ENCODE results near the gene PNPLA6. TPM values are rescaled to one million over a fixed set of nuclear protein-coding genes. Genes with fewer than 3 reads are reported as not detected.

Gene PNPLA6
- total RNA-seq, 1 donor from 2014 or later = 116 TPM

DNA sequence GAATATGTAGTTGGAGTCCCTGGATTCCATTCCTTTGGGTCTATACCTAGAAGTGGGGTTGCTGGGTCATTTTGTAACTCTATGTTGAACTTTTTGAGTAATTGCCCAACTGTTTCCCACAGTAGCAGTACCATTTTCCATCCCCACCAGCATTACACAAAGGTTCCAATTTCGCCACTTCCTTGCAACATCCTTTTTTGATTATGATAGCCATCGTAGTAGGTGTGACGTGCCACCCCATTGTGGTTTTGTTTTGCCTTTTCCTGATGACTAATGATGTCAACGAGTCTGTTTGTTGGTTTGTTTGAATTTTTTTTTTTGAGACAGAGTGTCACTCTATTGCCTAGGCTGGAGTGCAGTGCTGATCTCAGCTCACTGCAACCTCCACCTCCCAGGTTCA is 43.4 kb upstream of the PNPLA6 start:
- ATAC-seq (ENCODE audit: low read depth) = no peak
- no peaks in the 10 kb centered on the region for H3K36me3 Mint-ChIP-seq (ENCODE audit: low read depth)
- peaks cover 8% of the 10 kb centered on the region for H3K27me3 Mint-ChIP-seq
- peaks cover 10% of the 10 kb centered on the region for H3K4me1 Mint-ChIP-seq
- H3K27ac Mint-ChIP-seq = no peak overlapping the region
- intact Hi-C loops (cut with micrococcal nuclease) = no loop called here
- DNase-seq = no peak
- POLR2A ChIA-PET = interaction anchor here (0.6 kb wide), 1 partner anchor 419 kb away, joined by 3 read pairs; no protein-coding TSS in a partner anchor
- H3K4me3 Mint-ChIP-seq = no peak overlapping the region
- no peaks in the 10 kb centered on the region for H3K9me3 Mint-ChIP-seq
- CTCF ChIA-PET = no interaction called here
- TF ChIP-seq, protein P1, sequence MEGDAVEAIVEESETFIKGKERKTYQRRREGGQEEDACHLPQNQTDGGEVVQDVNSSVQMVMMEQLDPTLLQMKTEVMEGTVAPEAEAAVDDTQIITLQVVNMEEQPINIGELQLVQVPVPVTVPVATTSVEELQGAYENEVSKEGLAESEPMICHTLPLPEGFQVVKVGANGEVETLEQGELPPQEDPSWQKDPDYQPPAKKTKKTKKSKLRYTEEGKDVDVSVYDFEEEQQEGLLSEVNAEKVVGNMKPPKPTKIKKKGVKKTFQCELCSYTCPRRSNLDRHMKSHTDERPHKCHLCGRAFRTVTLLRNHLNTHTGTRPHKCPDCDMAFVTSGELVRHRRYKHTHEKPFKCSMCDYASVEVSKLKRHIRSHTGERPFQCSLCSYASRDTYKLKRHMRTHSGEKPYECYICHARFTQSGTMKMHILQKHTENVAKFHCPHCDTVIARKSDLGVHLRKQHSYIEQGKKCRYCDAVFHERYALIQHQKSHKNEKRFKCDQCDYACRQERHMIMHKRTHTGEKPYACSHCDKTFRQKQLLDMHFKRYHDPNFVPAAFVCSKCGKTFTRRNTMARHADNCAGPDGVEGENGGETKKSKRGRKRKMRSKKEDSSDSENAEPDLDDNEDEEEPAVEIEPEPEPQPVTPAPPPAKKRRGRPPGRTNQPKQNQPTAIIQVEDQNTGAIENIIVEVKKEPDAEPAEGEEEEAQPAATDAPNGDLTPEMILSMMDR (IDR thresholded peaks at IDR 0.05) = no peak

DNA sequence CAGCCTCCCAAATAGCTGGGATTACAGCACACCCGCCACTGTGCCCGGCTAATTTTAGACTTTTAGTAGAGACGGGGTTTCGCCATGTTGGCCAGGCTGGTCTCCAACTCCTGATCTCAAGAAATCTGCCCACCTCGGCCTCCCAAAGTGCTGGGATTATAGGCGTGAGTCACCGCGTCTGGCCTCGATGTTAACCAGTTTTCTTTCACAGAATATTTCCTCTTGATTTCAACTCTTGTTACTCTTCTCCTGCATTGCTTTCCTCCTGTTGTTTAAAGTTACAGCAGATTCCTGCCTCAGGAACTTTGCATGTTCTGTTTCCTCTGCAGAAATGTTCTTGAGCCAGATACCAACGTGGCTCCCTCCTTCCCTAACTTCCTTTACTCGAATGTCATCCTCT is 43.0 kb upstream of the PNPLA6 start:
- no peak for DNase-seq
- H3K36me3 Mint-ChIP-seq (ENCODE audit: low read depth) = no peaks in the 10 kb centered on the region
- TF ChIP-seq, protein P1 (IDR thresholded peaks at IDR 0.05) = no peak
- POLR2A ChIA-PET = no interaction called here
- no peak for ATAC-seq (ENCODE audit: low read depth)
- CTCF ChIA-PET = no interaction called here
- peaks cover 10% of the 10 kb centered on the region for H3K4me1 Mint-ChIP-seq
- intact Hi-C loops (cut with micrococcal nuclease) = no loop called here
- peaks cover 11% of the 10 kb centered on the region for H3K27me3 Mint-ChIP-seq
- H3K9me3 Mint-ChIP-seq = no peaks in the 10 kb centered on the region
- no peak overlapping the region for H3K4me3 Mint-ChIP-seq
- no peak overlapping the region for H3K27ac Mint-ChIP-seq

DNA sequence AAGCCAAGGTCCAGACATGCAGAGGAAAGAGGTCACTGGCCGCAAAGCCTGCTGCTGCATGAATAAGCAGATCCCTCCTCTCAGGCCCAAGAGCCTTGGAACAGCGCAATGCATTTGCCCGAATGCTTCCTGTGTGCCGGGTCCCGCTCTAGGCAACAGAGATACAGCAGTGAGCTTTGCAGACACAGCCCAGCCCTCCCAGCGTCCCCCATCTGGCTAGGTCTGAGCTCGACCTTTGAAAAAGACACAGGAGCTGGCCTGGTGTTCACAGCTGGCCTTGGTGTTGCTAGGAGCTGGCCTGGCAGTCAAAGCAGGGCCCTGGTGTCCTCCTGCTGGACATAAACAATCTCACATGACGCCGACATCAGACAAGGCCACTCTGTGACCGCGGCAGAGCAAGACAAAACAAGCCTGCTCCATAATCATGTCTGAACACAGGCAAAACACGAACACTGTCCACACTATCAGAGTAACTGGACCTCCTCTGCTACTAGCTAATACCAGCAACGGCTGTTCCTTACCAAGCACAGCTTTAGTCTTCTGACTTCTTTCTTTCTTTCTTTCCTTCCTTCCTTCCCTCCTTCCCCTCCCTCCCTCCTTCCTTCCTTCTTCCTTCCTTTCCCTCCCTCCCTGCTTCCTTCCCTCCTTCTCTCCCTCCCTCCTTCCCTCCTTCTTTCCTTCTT is 41.0 kb upstream of the PNPLA6 start:
- Mint-ChIP-seq H3K27ac (no peak overlapping the region), H3K36me3 (ENCODE audit: low read depth) (no peaks in the 10 kb centered on the region), H3K9me3 (no peaks in the 10 kb centered on the region), H3K27me3 (peaks cover 17% of the 10 kb centered on the region), H3K4me3 (no peak overlapping the region), H3K4me1 (peaks cover 2% of the 10 kb centered on the region)
- ATAC-seq (ENCODE audit: low read depth) (no peak), DNase-seq (no peak)
- ChIA-PET CTCF (no interaction called here), POLR2A (interaction anchor here (0.6 to 0.7 kb wide), 2 partner anchors 19 to 43 kb away, joined by 4 to 5 read pairs; no protein-coding TSS in a partner anchor)
- TF ChIP-seq, protein P1 (IDR thresholded peaks at IDR 0.05) = no peak
- intact Hi-C loops (cut with micrococcal nuclease) = no loop called here

DNA sequence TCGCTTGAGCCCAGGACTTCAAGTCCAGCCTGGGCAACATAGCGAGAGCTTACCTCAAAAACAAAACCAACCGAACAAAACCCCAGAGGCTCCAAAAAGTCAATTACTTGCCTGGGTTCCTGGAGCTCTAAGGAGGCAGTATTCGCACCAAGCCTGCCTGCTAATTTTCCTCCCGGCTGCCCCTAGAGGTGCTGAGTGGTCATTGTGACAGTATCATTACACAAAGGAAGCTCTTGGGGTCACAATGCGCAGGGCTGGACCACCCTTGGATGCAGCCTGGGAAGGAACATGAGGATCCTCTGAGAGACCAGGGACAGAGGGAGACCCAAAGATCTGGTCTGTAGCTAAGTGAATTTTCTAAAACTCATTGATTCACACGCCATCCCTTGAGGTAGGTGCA is 38.2 kb upstream of the PNPLA6 start:
- ATAC-seq (ENCODE audit: low read depth) = no peak
- H3K36me3 Mint-ChIP-seq (ENCODE audit: low read depth) = no peaks in the 10 kb centered on the region
- no peak for DNase-seq
- H3K4me3 Mint-ChIP-seq = no peak overlapping the region
- H3K9me3 Mint-ChIP-seq = no peaks in the 10 kb centered on the region
- peaks cover 4% of the 10 kb centered on the region for H3K4me1 Mint-ChIP-seq
- TF ChIP-seq, protein P1 (IDR thresholded peaks at IDR 0.05) = no peak
- peaks cover 30% of the 10 kb centered on the region for H3K27me3 Mint-ChIP-seq
- ChIA-PET CTCF (interaction anchor here (1.2 kb wide), 1 partner anchor 71 kb away, joined by 4 read pairs; no protein-coding TSS in a partner anchor), POLR2A (interaction anchor here (0.7 to 0.9 kb wide), 2 partner anchors 132 to 140 kb away, joined by 3 read pairs; partner anchors contain the start of genes PET100 and XAB2)
- no peak overlapping the region for H3K27ac Mint-ChIP-seq
- intact Hi-C loops (cut with micrococcal nuclease) = no loop called here

DNA sequence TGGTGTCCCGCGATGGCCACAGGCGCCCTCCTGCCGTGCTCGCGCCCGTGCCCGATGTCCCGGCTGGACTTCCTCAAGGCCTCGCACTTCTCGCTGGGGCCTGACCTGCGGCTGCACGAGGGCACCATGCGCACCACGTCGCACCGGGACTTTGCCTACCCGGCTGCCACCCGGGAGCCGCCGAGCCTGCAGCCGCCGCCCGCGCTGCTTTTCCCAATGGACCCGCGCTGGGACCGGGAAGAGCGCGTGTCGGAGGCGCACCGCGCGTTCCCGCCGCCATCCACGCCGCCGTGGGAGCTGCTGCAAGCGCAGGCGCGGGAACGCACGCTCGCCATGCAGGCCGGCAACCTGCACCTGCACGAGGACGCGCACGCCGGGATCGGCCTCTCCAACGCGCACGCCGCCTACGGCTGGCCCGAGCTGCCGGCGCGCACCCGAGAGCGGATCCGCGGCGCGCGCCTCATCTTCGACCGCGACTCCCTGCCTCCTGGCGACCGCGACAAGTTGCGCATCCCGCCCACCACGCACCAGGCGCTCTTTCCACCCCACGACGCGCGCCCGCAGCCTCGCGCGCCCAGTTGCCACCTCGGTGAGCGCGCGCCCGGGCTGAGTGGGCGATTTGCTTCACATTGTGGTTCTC is 34.6 kb upstream of the PNPLA6 start:
- Mint-ChIP-seq H3K27ac (no peak overlapping the region), H3K4me3 (peak overlapping the region; percentile 28), H3K27me3 (peaks cover 41% of the 10 kb centered on the region), H3K9me3 (no peaks in the 10 kb centered on the region), H3K36me3 (ENCODE audit: low read depth) (no peaks in the 10 kb centered on the region), H3K4me1 (peaks cover 14% of the 10 kb centered on the region)
- TF ChIP-seq, protein P1 (IDR thresholded peaks at IDR 0.05) = no peak
- ATAC-seq (ENCODE audit: low read depth) (no peak), DNase-seq (no peak)
- intact Hi-C loops (cut with micrococcal nuclease) = no loop called here
- ChIA-PET POLR2A (no interaction called here), CTCF (no interaction called here)
